Measurements from ENCODE around the gene ADAMTSL1. TPM values are rescaled to one million over a fixed set of nuclear protein-coding genes. Genes with fewer than 3 reads are reported as not detected.
A peak's percentile ranks its signal among the peaks of the same experiment; 100 is the strongest.

Gene ADAMTSL1
- total RNA-seq, 1 experiment from 2014 or later = 1.2 TPM

GRCh38 chr9:18501949-18502348 lies 28.0 kb downstream of the ADAMTSL1 start:
- H3K27me3 ChIP-seq (ENCODE audit: insufficient read depth, low read length) = no peaks in the 10 kb centered on the region
- no peak overlapping the region for H3T11ph ChIP-seq (ENCODE audit: low read length)
- Mint-ChIP-seq H3K4me3 (no peak overlapping the region), H3K27ac (peak overlapping the region in 1 of 3 experiments; percentile 14; a peak in 2 of 7 replicates), H3K4me1 (peaks cover 29 to 47% of the 10 kb centered on the region in 2 experiments), H3K27me3 (ENCODE audit: low read depth) (no peaks in the 10 kb centered on the region), H3K9me3 (no peaks in the 10 kb centered on the region; a peak in 1 of 5 replicates), H3K36me3 (ENCODE audit: insufficient read depth in 1 of 3, low read depth in 3 of 3) (peaks cover 0 to 3% (median 0%) of the 10 kb centered on the region in 3 experiments; a peak in 1 of 7 replicates)
- H3K14ac ChIP-seq (ENCODE audit: insufficient read depth, low read length) = no peak overlapping the region
- no peaks in the 10 kb centered on the region for H3K79me2 ChIP-seq (ENCODE audit: insufficient read depth, low read length)
- no peak overlapping the region for H4K8ac ChIP-seq (replicated peaks; ENCODE audit: insufficient read length, low read depth, low read length)
- no peak overlapping the region for H4K91ac ChIP-seq (ENCODE audit: insufficient read length, low read depth, low read length)
- DNase-seq = no peak
- no peak overlapping the region for H3K56ac ChIP-seq (ENCODE audit: insufficient read length, low read depth, low read length)
- H2AK5ac ChIP-seq (ENCODE audit: insufficient read length, low read length) = no peak overlapping the region
- H2BK5ac ChIP-seq (ENCODE audit: insufficient read length, low read length) = no peak overlapping the region
- H3K9me3 ChIP-seq (ENCODE audit: control insufficient read depth, low read depth, low read length) = no peaks in the 10 kb centered on the region
- no peak overlapping the region for H3K23ac ChIP-seq (ENCODE audit: insufficient read length, low read depth, low read length)
- TF ChIP-seq CTCF (conservative IDR thresholded peaks at IDR 0.05) = no peak
- H2BK15ac ChIP-seq (ENCODE audit: low read depth, low read length) = no peak overlapping the region
- H3K23me2 ChIP-seq (ENCODE audit: insufficient read length, low read depth, low read length, poor library complexity, severe bottlenecking) = no peaks in the 10 kb centered on the region
- H4K20me1 ChIP-seq (ENCODE audit: control insufficient read depth, insufficient read depth, insufficient read length) = no peaks in the 10 kb centered on the region
- no peak overlapping the region for H3K4ac ChIP-seq (ENCODE audit: low read depth, low read length)
- no peak overlapping the region for H2BK12ac ChIP-seq (ENCODE audit: insufficient read length, low read depth, low read length)
- no peak overlapping the region for H4K5ac ChIP-seq (ENCODE audit: insufficient read length, low read depth, low read length)
- H2BK120ac ChIP-seq (ENCODE audit: low read depth, low read length, poor library complexity, severe bottlenecking) = no peak overlapping the region
- H2BK20ac ChIP-seq (ENCODE audit: low read depth, low read length, poor library complexity, severe bottlenecking) = no peak overlapping the region
- H3K27ac ChIP-seq (ENCODE audit: insufficient read length, low read depth, low read length) = no peak overlapping the region
- no CpG with 5 or more reads among the region's 5 CpGs for WGBS (ENCODE audit: extremely low coverage, insufficient read length, low lambda C conversion rate)
- no peaks in the 10 kb centered on the region for H3K4me1 ChIP-seq (ENCODE audit: insufficient read depth, low read length)
- H3K9ac ChIP-seq (ENCODE audit: extremely low read depth, insufficient read length, low read length) = no peak overlapping the region
- H3K4me2 ChIP-seq (ENCODE audit: insufficient read depth, insufficient read length, low read length) = no peak overlapping the region
- H3K79me1 ChIP-seq (ENCODE audit: insufficient read depth, low read depth, low read length, poor library complexity, severe bottlenecking) = no peaks in the 10 kb centered on the region
- no peak overlapping the region for H2AFZ ChIP-seq (ENCODE audit: low read length)
- no peak overlapping the region for H3K18ac ChIP-seq (ENCODE audit: insufficient read length, low read depth, low read length)

Data from H9 (cell line).